Cardiac muscle cell (in vitro differentiated cells and primary cell): ENCODE data around the gene RAP1GAP2. TPM values are rescaled to one million over a fixed set of nuclear protein-coding genes. Genes with fewer than 3 reads are reported as not detected.

ENCODE experiments used
- DNase-seq, 2 donors: peaks; one replicate each; pipeline versions ENCODE4 v3.0.0 to v3.0.0-alpha.2; 2010 to 2017; ENCODE audit warnings: low read depth in 1 of 2, low spot score in 1 of 2
- H3K27ac ChIP-seq: fragments of 200-600 bp; sonication (generic); 2 replicates; pipeline ENCODE4 v1.5.1; 2016
- H3K27me3 ChIP-seq: fragments of 200-600 bp; sonication (generic); 2 replicates; pipeline ENCODE4 v1.6.0; 2016; ENCODE audit warnings: control low read depth
- H3K36me3 ChIP-seq: fragments of 200-600 bp; sonication (generic); 2 replicates; pipeline ENCODE4 v1.5.1; 2016; ENCODE audit warnings: control low read depth
- H3K4me1 ChIP-seq: fragments of 200-600 bp; sonication (generic); 2 replicates; pipeline ENCODE4 v1.8.1; 2017; ENCODE audit warnings: low read depth, mild to moderate bottlenecking, mixed run types
- H3K4me3 ChIP-seq: fragments of 200-600 bp; sonication (generic); 2 replicates; pipeline ENCODE4 v1.5.1; 2016; ENCODE audit warnings: mild to moderate bottlenecking
- H3K9me3 ChIP-seq: fragments of 200-600 bp; sonication (generic); 2 replicates; pipeline ENCODE4 v1.5.1; 2017; ENCODE audit warnings: low read depth, mild to moderate bottlenecking, control low read depth
- polyA plus RNA-seq: library from polyadenylated mRNA; unstranded; fragments of >200 nt; fragmentation: Nextera tagmentation; extraction: Ambion mirVana; gene quantifications from 2 replicates; pipeline ENCODE4 v1.2.1, GENCODE V29; 2016
- total RNA-seq: library from RNA; depleted of rRNA; stranded (reverse); fragments of >200 nt; gene quantifications from 2 replicates; pipeline ENCODE4 v1.2.3, GENCODE V29; 2016
- TF ChIP-seq, protein P1 (sequence below): IDR thresholded peaks from 2 replicates; pipeline ENCODE4 v1.5.1; 2012; ENCODE audit warnings: low read depth, mild to moderate bottlenecking, low read length

The RAP1GAP2 gene
- total and polyA plus RNA-seq, 2 experiments from 2014 or later = 1.2 to 2.9 TPM

DNA sequence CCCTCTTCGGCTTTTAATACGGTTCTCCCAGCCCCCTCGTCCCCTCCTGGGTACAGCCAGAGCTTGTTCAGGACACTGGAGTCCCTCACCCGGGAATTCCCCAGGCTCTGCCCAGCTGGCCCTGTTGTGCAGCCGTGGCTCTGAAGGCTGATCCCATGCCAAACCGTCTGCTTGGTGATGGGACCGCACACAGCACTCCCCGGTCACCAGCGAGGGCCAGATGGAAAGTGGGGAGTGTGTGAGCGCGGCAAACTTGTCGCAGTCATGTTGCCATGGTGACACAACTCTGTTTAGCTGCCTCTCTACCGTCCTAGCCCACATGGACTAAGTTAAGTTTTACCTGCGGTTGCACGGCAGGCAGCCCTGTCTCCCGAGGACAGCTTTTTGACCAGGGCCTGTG, 107.9 kb downstream of the RAP1GAP2 start:
- no peaks in the 10 kb centered on the region for H3K27me3 ChIP-seq
- H3K36me3 ChIP-seq = no peaks in the 10 kb centered on the region
- peaks cover 7% of the 10 kb centered on the region for H3K4me1 ChIP-seq
- H3K4me3 ChIP-seq = no peak overlapping the region
- peak in 1 of 2 donors; percentile 26 for DNase-seq
- no peaks in the 10 kb centered on the region for H3K9me3 ChIP-seq
- no peak overlapping the region for H3K27ac ChIP-seq
- TF ChIP-seq, protein P1, sequence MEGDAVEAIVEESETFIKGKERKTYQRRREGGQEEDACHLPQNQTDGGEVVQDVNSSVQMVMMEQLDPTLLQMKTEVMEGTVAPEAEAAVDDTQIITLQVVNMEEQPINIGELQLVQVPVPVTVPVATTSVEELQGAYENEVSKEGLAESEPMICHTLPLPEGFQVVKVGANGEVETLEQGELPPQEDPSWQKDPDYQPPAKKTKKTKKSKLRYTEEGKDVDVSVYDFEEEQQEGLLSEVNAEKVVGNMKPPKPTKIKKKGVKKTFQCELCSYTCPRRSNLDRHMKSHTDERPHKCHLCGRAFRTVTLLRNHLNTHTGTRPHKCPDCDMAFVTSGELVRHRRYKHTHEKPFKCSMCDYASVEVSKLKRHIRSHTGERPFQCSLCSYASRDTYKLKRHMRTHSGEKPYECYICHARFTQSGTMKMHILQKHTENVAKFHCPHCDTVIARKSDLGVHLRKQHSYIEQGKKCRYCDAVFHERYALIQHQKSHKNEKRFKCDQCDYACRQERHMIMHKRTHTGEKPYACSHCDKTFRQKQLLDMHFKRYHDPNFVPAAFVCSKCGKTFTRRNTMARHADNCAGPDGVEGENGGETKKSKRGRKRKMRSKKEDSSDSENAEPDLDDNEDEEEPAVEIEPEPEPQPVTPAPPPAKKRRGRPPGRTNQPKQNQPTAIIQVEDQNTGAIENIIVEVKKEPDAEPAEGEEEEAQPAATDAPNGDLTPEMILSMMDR = no peak

DNA sequence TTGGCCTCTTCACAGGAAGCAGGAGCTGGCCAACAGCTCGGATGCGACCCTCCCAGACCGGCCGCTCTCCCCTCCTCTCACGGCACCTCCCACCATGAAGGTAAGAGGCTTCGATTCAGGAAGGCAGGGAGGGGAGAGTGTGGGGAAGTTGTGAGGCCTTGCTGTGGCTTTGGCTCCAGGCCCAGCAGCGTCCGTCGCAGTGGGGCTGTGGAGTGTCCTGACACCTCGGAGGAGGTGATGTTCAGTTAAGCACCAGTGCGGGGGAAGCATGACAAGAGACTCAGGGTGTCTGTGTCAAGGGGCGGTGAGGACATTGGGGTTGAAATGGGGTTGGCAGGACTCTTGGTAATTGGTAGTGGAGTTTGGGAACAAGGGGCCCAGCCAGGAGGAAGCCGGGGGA, 109.0 kb downstream of the RAP1GAP2 start:
- no peak overlapping the region for H3K27ac ChIP-seq
- no peak overlapping the region for H3K4me3 ChIP-seq
- no peaks in the 10 kb centered on the region for H3K9me3 ChIP-seq
- TF ChIP-seq, protein P1 = no peak
- no peaks in the 10 kb centered on the region for H3K27me3 ChIP-seq
- H3K36me3 ChIP-seq = no peaks in the 10 kb centered on the region
- peaks cover 7% of the 10 kb centered on the region for H3K4me1 ChIP-seq
- no peak for DNase-seq

DNA sequence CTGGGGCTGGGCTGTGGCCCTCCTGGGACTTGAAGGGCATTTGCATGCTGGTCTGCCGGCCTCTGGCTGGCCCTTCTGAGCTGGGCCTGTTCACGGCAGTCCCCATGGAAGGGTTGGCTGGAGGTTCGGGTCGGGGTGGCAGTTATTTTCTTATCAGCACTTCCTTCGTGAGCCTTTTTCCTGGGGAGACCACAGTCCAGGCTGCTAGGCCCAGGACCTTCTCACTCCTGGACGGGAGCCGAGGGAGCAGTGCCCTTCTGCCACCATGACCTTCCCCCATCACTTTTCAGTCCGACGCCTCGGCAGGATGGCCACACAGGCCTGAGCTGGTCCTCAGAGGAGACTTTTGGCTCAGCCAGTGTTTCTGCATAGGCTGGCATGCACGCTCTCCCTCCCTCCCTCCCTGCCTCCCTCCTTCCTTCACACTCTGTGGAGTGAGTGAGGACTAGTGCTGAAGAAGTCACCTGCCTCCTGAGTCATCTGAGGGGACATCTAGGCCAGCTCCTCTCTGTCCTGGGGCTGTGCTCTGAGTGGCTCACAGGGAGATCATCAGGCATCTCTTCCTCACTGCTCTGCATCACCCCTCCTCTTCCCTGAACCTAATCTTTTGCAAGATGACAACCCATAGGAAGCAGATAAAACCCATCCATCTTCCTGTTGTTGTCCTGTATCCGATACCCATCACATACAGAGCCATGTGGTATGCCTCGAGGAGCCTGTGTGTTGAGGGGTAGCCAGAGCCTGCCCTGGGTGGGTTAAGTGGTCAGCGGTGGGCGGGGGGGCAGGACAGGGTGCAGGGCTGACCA, 109.7 kb downstream of the RAP1GAP2 start:
- Histone ChIP-seq H3K36me3 (no peaks in the 10 kb centered on the region), H3K4me3 (no peak overlapping the region), H3K4me1 (peaks cover 7% of the 10 kb centered on the region), H3K27me3 (no peaks in the 10 kb centered on the region), H3K9me3 (no peaks in the 10 kb centered on the region), H3K27ac (no peak overlapping the region)
- no peak for DNase-seq
- TF ChIP-seq, protein P1 = no peak

DNA sequence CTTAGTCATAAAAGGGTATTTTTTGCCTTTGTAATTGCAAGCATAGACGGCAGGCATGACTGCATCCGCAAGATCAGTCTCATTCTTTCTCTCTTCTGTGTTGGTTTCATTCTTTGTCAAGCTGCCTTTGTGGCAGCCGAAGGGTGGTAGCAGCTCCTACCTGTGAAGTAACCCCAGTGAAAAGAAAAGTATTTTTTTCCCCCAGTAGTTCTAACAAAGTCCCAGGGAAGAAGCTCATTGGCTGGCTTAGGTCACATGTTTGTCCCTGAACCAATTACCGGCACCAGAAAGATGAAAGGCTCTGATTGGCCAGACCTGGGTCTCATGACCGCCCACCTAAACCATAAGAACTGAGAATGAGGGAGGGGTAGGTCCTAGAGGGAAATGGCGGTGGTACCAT, 110.7 kb downstream of the RAP1GAP2 start:
- Histone ChIP-seq H3K27ac (no peak overlapping the region), H3K9me3 (no peaks in the 10 kb centered on the region), H3K36me3 (no peaks in the 10 kb centered on the region), H3K4me1 (peaks cover 7% of the 10 kb centered on the region), H3K27me3 (no peaks in the 10 kb centered on the region), H3K4me3 (no peak overlapping the region)
- TF ChIP-seq, protein P1 = no peak
- DNase-seq = no peak

DNA sequence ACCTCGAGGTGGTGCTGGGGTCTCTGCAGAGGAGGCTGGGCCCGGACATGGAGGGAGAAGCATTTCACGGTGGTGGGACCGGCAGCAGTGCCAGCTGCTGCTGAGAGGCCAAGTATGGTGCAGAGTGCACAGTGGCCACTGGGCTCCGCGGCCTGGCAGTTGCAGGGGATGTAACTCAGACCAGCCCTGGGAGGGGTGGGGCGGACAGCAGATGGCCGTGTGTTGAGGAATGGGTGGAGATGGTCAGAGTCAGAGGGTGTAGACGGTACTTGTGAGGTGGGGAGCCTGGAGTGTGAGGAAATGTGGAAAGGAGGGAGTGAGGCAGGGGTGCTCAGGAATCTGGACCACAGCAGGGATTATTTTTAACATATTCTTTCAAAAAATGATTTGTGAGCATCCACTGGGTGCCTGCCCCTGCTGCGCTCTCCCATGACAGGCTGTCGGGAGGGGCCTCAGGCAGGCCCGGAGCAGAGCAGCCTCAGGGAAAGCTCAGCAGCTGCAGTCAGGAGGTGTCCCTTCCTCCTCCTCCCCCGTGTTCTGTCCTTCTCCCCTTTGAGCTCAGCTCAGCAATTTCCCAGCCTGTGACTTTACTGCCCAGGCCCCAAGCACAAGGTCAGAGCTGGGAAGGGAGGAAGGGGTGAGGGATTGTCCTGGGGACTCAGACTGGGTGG, 113.1 kb downstream of the RAP1GAP2 start:
- Histone ChIP-seq H3K9me3 (no peaks in the 10 kb centered on the region), H3K4me1 (peaks cover 7% of the 10 kb centered on the region), H3K27me3 (no peaks in the 10 kb centered on the region), H3K27ac (no peak overlapping the region), H3K36me3 (no peaks in the 10 kb centered on the region), H3K4me3 (no peak overlapping the region)
- TF ChIP-seq, protein P1 = no peak
- no peak for DNase-seq
